Erythroblast (primary cell): ENCODE data around the gene GATA5.

Source experiments
- DNase-seq, 2 experiments: peaks; one replicate each; lab custom pipeline; 2025; lab: John Stamatoyannopoulos, UW
- GATA1 ChIP-seq: IDR thresholded peaks from 2 replicates; pipeline ENCODE4 v1.6.1; 2011; ENCODE audit warnings: low read depth, mild to moderate bottlenecking, control low read depth, low read length, moderate library complexity
- POLR2A ChIP-seq: IDR thresholded peaks from 2 replicates; pipeline ENCODE4 v1.6.1; 2011; ENCODE audit warnings: mild to moderate bottlenecking, low read length

The GATA5 gene

GRCh38 chr20:62466072-62466760, 9.6 kb downstream of the GATA5 start:
- DNase-seq, result no peak
- TF ChIP-seq POLR2A, result no peak
- no peak for TF ChIP-seq GATA1

GRCh38 chr20:62464990-62465389, 10.8 kb downstream of the GATA5 start:
- DNase-seq, result no peak
- TF ChIP-seq GATA1 (no peak), POLR2A (no peak)

GRCh38 chr20:62464425-62464770, 11.4 kb downstream of the GATA5 start:
- no peak for TF ChIP-seq POLR2A
- no peak for TF ChIP-seq GATA1
- no peak for DNase-seq

- no peak for DNase-seq
- TF ChIP-seq GATA1 (no peak), POLR2A (no peak)
Observed at GRCh38 chr20:62463651-62464424, 12.0 kb downstream of the GATA5 start.

GRCh38 chr20:62462976-62463592, 12.7 kb downstream of the GATA5 start:
- DNase-seq, result no peak
- no peak for TF ChIP-seq POLR2A
- no peak for TF ChIP-seq GATA1

GRCh38 chr20:62461834-62462233, 14.0 kb downstream of the GATA5 start:
- no peak for DNase-seq
- TF ChIP-seq GATA1 (no peak), POLR2A (no peak)

- no peak for DNase-seq
- no peak for TF ChIP-seq GATA1
- TF ChIP-seq POLR2A, result no peak
Observed at GRCh38 chr20:62461157-62461556, 14.6 kb downstream of the GATA5 start.

- no peak for TF ChIP-seq POLR2A
- TF ChIP-seq GATA1, result no peak
- no peak for DNase-seq
Observed at GRCh38 chr20:62460678-62461077, 15.1 kb downstream of the GATA5 start.

GRCh38 chr20:62459488-62459887, 16.3 kb downstream of the GATA5 start:
- DNase-seq, result no peak

GRCh38 chr20:62458275-62459251, 17.2 kb downstream of the GATA5 start:
- DNase-seq, result peak; percentile 21 to 48
- TF ChIP-seq GATA1, result no peak
- TF ChIP-seq POLR2A, result no peak

More at GRCh38 chr20:62459488-62459887, 16.3 kb downstream of the GATA5 start:
- no peak for TF ChIP-seq GATA1
- no peak for TF ChIP-seq POLR2A

- TF ChIP-seq GATA1, result no peak
- no peak for TF ChIP-seq POLR2A
- no peak for DNase-seq
Observed at GRCh38 chr20:62457831-62458230, 18.0 kb downstream of the GATA5 start.

GRCh38 chr20:62457098-62457497, 18.7 kb downstream of the GATA5 start:
- DNase-seq, result no peak
- TF ChIP-seq GATA1, result no peak
- no peak for TF ChIP-seq POLR2A

- TF ChIP-seq POLR2A (no peak), GATA1 (no peak)
- no peak for DNase-seq
Observed at GRCh38 chr20:62455929-62456328, 19.9 kb downstream of the GATA5 start.

- TF ChIP-seq GATA1 (no peak), POLR2A (no peak)
- no peak for DNase-seq
Observed at GRCh38 chr20:62454904-62455636, 20.7 kb downstream of the GATA5 start.
